Skeletal muscle tissue (tissue), 4 donors: ENCODE results near the gene CYP19A1. TPM values are rescaled to one million over a fixed set of nuclear protein-coding genes. Genes with fewer than 3 reads are reported as not detected.

Experiments
- H3K27ac ChIP-seq: one replicate; pipeline ENCODE4 v1.7.0; 2013; ENCODE audit warnings: mild to moderate bottlenecking, low read depth, low read length, inconsistent platforms
- H3K27me3 ChIP-seq, 3 donors: one replicate each; pipeline ENCODE4 v1.7.0; 2013; ENCODE audit warnings: low read length in 3 of 3; ENCODE audit not compliant: control insufficient read depth in 3 of 3, insufficient read depth in 3 of 3
- H3K36me3 ChIP-seq, 3 donors: one replicate each; pipeline ENCODE4 v1.7.0; 2013; ENCODE audit warnings: low read length in 3 of 3; ENCODE audit not compliant: control insufficient read depth in 3 of 3, insufficient read depth in 3 of 3
- H3K4me1 ChIP-seq, 3 donors: one replicate each; pipeline ENCODE4 v1.7.0; 2013; ENCODE audit warnings: low read length in 3 of 3, mild to moderate bottlenecking in 3 of 3; ENCODE audit not compliant: control insufficient read depth in 3 of 3, insufficient read depth in 3 of 3
- H3K4me3 ChIP-seq, 3 donors: one replicate each; pipeline ENCODE4 v1.7.0; 2013; ENCODE audit warnings: low read length in 3 of 3
- H3K9ac ChIP-seq, 3 donors: one replicate each; pipeline ENCODE4 v1.7.0; 2013; ENCODE audit warnings: low read length in 3 of 3, mild to moderate bottlenecking in 3 of 3, moderate library complexity in 2 of 3, low read depth in 1 of 3
- H3K9me3 ChIP-seq, 3 donors: one replicate each; pipeline ENCODE4 v1.7.0; 2013; ENCODE audit warnings: low read length in 3 of 3; ENCODE audit not compliant: control insufficient read depth in 3 of 3
- total RNA-seq: library from RNA; depleted of rRNA; stranded (reverse); fragments of >200 nt; gene quantifications from one replicate; pipeline ENCODE4 v1.2.3, GENCODE V29; 2014
- donor health status: Osteomylitis.

The CYP19A1 gene
- total RNA-seq, 1 donor from 2014 or later, result 0.52 TPM

GRCh38 chr15:51255533-51255932, 82.9 kb downstream of the CYP19A1 start:
- Histone ChIP-seq H3K27me3 (peaks cover 0 to 2% (median 0%) of the 10 kb centered on the region in 3 donors), H3K4me1 (no peaks in the 10 kb centered on the region), H3K36me3 (no peaks in the 10 kb centered on the region), H3K9ac (no peak overlapping the region), H3K9me3 (no peaks in the 10 kb centered on the region), H3K27ac (no peak overlapping the region), H3K4me3 (no peak overlapping the region)

GRCh38 chr15:51253366-51253765, 85.0 kb downstream of the CYP19A1 start:
- H3K4me1 ChIP-seq, result no peaks in the 10 kb centered on the region
- no peaks in the 10 kb centered on the region for H3K9me3 ChIP-seq
- H3K36me3 ChIP-seq, result no peaks in the 10 kb centered on the region
- peaks cover 0 to 2% (median 0%) of the 10 kb centered on the region in 3 donors for H3K27me3 ChIP-seq
- no peak overlapping the region for H3K9ac ChIP-seq
- no peak overlapping the region for H3K4me3 ChIP-seq
- H3K27ac ChIP-seq, result no peak overlapping the region

GRCh38 chr15:51252671-51253070, 85.7 kb downstream of the CYP19A1 start:
- peaks cover 0 to 2% (median 0%) of the 10 kb centered on the region in 3 donors for H3K27me3 ChIP-seq
- H3K9me3 ChIP-seq, result no peaks in the 10 kb centered on the region
- H3K4me1 ChIP-seq, result no peaks in the 10 kb centered on the region
- no peak overlapping the region for H3K4me3 ChIP-seq
- no peak overlapping the region for H3K9ac ChIP-seq
- no peaks in the 10 kb centered on the region for H3K36me3 ChIP-seq
- no peak overlapping the region for H3K27ac ChIP-seq

- H3K4me1 ChIP-seq, result no peaks in the 10 kb centered on the region
- no peaks in the 10 kb centered on the region for H3K36me3 ChIP-seq
- H3K27me3 ChIP-seq, result peaks cover 0 to 2% (median 0%) of the 10 kb centered on the region in 3 donors
- no peak overlapping the region for H3K9ac ChIP-seq
- no peak overlapping the region for H3K27ac ChIP-seq
- no peak overlapping the region for H3K4me3 ChIP-seq
- H3K9me3 ChIP-seq, result no peaks in the 10 kb centered on the region
Observed at GRCh38 chr15:51251556-51251955, 86.8 kb downstream of the CYP19A1 start.

GRCh38 chr15:51250217-51251011, 88.0 kb downstream of the CYP19A1 start:
- Histone ChIP-seq H3K36me3 (no peaks in the 10 kb centered on the region), H3K4me3 (no peak overlapping the region), H3K27me3 (peaks cover 0 to 2% (median 0%) of the 10 kb centered on the region in 3 donors), H3K4me1 (no peaks in the 10 kb centered on the region), H3K9ac (no peak overlapping the region), H3K27ac (no peak overlapping the region), H3K9me3 (no peaks in the 10 kb centered on the region)

- Histone ChIP-seq H3K9me3 (no peaks in the 10 kb centered on the region), H3K36me3 (no peaks in the 10 kb centered on the region), H3K27me3 (no peaks in the 10 kb centered on the region), H3K27ac (no peak overlapping the region), H3K4me3 (no peak overlapping the region), H3K4me1 (no peaks in the 10 kb centered on the region), H3K9ac (no peak overlapping the region)
Observed at GRCh38 chr15:51245628-51246027, 92.8 kb downstream of the CYP19A1 start.

GRCh38 chr15:51244423-51244869, 94.0 kb downstream of the CYP19A1 start:
- H3K27ac ChIP-seq, result no peak overlapping the region
- H3K9me3 ChIP-seq, result no peaks in the 10 kb centered on the region
- H3K4me3 ChIP-seq, result no peak overlapping the region
- H3K27me3 ChIP-seq, result no peaks in the 10 kb centered on the region
- no peaks in the 10 kb centered on the region for H3K4me1 ChIP-seq
- H3K36me3 ChIP-seq, result no peaks in the 10 kb centered on the region
- H3K9ac ChIP-seq, result no peak overlapping the region

- H3K9ac ChIP-seq, result no peak overlapping the region
- H3K27ac ChIP-seq, result no peak overlapping the region
- H3K4me3 ChIP-seq, result no peak overlapping the region
- H3K4me1 ChIP-seq, result no peaks in the 10 kb centered on the region
- no peaks in the 10 kb centered on the region for H3K36me3 ChIP-seq
- no peaks in the 10 kb centered on the region for H3K27me3 ChIP-seq
- no peaks in the 10 kb centered on the region for H3K9me3 ChIP-seq
Observed at GRCh38 chr15:51243774-51244173, 94.6 kb downstream of the CYP19A1 start.

GRCh38 chr15:51240066-51240465, 98.3 kb downstream of the CYP19A1 start:
- H3K27ac ChIP-seq, result no peak overlapping the region
- H3K9ac ChIP-seq, result no peak overlapping the region
- H3K27me3 ChIP-seq, result no peaks in the 10 kb centered on the region
- no peaks in the 10 kb centered on the region for H3K9me3 ChIP-seq
- no peak overlapping the region for H3K4me3 ChIP-seq
- no peaks in the 10 kb centered on the region for H3K4me1 ChIP-seq
- no peaks in the 10 kb centered on the region for H3K36me3 ChIP-seq

- Histone ChIP-seq H3K4me1 (no peaks in the 10 kb centered on the region), H3K27me3 (no peaks in the 10 kb centered on the region)
Observed at GRCh38 chr15:51237816-51238215, 100.6 kb downstream of the CYP19A1 start.

More at GRCh38 chr15:51237816-51238215, 100.6 kb downstream of the CYP19A1 start:
- Histone ChIP-seq H3K36me3 (no peaks in the 10 kb centered on the region), H3K4me3 (no peak overlapping the region), H3K27ac (no peak overlapping the region), H3K9me3 (no peaks in the 10 kb centered on the region), H3K9ac (no peak overlapping the region)
